Gastroesophageal sphincter (tissue), 4 donors: ENCODE data around the gene SLC4A4. TPM values are rescaled to one million over a fixed set of nuclear protein-coding genes. Genes with fewer than 3 reads are reported as not detected.

ENCODE experiments used
- ATAC-seq: fragments of 150-250 bp; one replicate; pipeline ENCODE4 v1.9.1; 2016; ENCODE audit warnings: mild to moderate bottlenecking, moderate library complexity
- H3K27ac ChIP-seq, 4 donors: fragments of 200-600 bp; sonication (generic) in 3 of 4; 1 replicate in 3 of 4; 2 replicates in 1 of 4; pipeline ENCODE4 v1.5.1; 2016 to 2019
- H3K27me3 ChIP-seq: fragments of 200-600 bp; sonication (generic); one replicate; pipeline ENCODE4 v1.5.1; 2019
- H3K36me3 ChIP-seq, 2 donors: fragments of 200-600 bp; sonication (generic); one replicate each; pipeline ENCODE4 v1.5.1; 2019; ENCODE audit warnings: control low read depth in 1 of 2
- H3K4me1 ChIP-seq, 3 donors: fragments of 200-600 bp; sonication (generic); 1 replicate in 2 of 3; 2 replicates in 1 of 3; pipeline ENCODE4 v1.5.1; 2016 to 2019; ENCODE audit warnings: control low read depth in 2 of 3
- H3K4me3 ChIP-seq, 2 donors: fragments of 200-600 bp; sonication (generic); one replicate each; pipeline ENCODE4 v1.5.1; 2019; ENCODE audit warnings: mild to moderate bottlenecking in 1 of 2, moderate library complexity in 1 of 2
- H3K9me3 ChIP-seq, 3 donors: fragments of 200-600 bp; sonication (generic); one replicate each; pipeline ENCODE4 v1.5.1; 2017 to 2019; ENCODE audit warnings: control low read depth in 2 of 3
- EP300 ChIP-seq: sonication (generic); formaldehyde crosslinking; IDR thresholded peaks from one replicate; pipeline ENCODE4 v1.6.1; 2017; ENCODE audit warnings: antibody characterized with exemption, mild to moderate bottlenecking
- POLR2A ChIP-seq, 2 donors: fragments of 450-650 bp; IDR thresholded peaks; one replicate each; pipeline ENCODE4 v1.6.1; 2017; ENCODE audit warnings: antibody characterized with exemption in 2 of 2, mild to moderate bottlenecking in 2 of 2, moderate library complexity in 1 of 2
- POLR2AphosphoS5 ChIP-seq: sonication (generic); formaldehyde crosslinking; IDR thresholded peaks from one replicate; pipeline ENCODE4 v1.6.1; 2017; ENCODE audit warnings: antibody characterized with exemption
- WGBS, 2 donors: methylation state at CpG; one replicate each; pipeline ENCODE4 v1.1.5; 2018; ENCODE audit warnings: low coverage in 1 of 2; 5-methylcytosine and 5-hydroxymethylcytosine counted together
- total RNA-seq, 4 donors: library from RNA; depleted of rRNA; stranded (reverse); fragments of >200 nt; gene quantifications; one replicate each; pipeline ENCODE4 v1.1.0, GENCODE V29; 2016
- TF ChIP-seq, protein P1 (sequence below), 4 experiments: fragments of 200-600 bp in 2 of 4; fragments of 450-650 bp in 2 of 4; sonication (generic) in 1 of 4; IDR thresholded peaks; one replicate each; pipeline ENCODE4 v1.5.1; 2017 to 2019; ENCODE audit warnings: antibody characterized with exemption in 4 of 4, mild to moderate bottlenecking in 2 of 4, moderate library complexity in 2 of 4

Gene SLC4A4
- total RNA-seq, 4 donors from 2014 or later = 3.2 to 5.5 (median 4.4) TPM

DNA sequence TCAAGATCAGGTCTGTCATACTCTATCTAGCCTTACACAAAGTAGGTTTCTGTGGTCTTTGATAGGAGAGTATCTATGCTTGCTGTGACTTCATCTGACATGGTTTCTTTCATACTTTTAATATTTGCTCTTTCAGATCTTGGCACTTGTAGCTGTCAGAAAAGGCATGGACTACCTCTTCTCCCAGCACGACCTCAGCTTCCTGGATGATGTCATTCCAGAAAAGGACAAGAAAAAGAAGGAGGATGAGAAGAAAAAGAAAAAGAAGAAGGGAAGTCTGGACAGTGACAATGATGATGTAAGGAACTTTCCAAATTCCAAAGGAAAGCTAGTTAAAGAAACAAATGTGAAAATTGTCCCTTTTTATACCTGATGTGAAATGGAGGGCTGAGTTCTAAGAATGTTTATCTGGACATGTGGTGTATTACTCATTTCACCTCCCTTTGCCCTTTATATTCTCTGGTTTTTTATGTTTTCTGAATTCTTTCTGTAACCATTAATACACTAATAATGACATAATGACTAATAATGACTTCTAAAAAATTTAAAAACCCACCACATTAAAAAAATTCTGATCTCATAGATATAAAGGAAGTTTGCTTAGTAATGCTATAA lies 221.2 kb downstream of the SLC4A4 start:
- Histone ChIP-seq H3K36me3 (no peaks in the 10 kb centered on the region), H3K4me3 (no peak overlapping the region), H3K27ac (no peak overlapping the region), H3K9me3 (no peaks in the 10 kb centered on the region), H3K4me1 (no peaks in the 10 kb centered on the region), H3K27me3 (no peaks in the 10 kb centered on the region)
- TF ChIP-seq EP300 = no peak
- no peak for ATAC-seq
- 0% methylated on average over 1 of the region's 1 CpG; no CpG with 5 or more reads in 1 of the 2 donors for WGBS, 2 donors

DNA sequence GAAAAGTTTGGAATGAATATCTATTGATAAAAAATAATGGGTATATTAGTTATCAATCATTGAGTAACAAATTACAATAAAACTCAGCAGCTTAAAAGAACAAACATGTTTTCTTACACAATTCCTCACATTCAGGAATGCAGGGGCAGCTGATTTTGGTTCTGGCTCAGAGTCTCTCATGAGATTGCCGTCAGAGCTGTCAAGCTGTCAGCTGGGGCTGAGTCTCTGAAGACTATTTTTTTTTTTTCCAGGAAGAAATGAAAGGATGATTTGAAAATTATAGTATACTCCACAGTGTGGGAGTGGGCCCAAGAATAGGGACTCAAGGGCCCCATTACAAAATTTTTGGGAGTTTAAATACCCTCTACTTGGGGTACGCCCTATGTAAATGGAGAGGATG lies 226.0 kb downstream of the SLC4A4 start:
- H3K27me3 ChIP-seq = no peaks in the 10 kb centered on the region
- no peaks in the 10 kb centered on the region for H3K36me3 ChIP-seq
- no peak for ATAC-seq
- 90 to 97% methylated on average over 2 of the region's 2 CpGs for WGBS, 2 donors
- no peaks in the 10 kb centered on the region for H3K4me1 ChIP-seq
- TF ChIP-seq EP300 (no peak), POLR2AphosphoS5 (no peak), POLR2A (IDR thresholded peaks at IDR 0.05) (no peak)
- TF ChIP-seq, protein P1, sequence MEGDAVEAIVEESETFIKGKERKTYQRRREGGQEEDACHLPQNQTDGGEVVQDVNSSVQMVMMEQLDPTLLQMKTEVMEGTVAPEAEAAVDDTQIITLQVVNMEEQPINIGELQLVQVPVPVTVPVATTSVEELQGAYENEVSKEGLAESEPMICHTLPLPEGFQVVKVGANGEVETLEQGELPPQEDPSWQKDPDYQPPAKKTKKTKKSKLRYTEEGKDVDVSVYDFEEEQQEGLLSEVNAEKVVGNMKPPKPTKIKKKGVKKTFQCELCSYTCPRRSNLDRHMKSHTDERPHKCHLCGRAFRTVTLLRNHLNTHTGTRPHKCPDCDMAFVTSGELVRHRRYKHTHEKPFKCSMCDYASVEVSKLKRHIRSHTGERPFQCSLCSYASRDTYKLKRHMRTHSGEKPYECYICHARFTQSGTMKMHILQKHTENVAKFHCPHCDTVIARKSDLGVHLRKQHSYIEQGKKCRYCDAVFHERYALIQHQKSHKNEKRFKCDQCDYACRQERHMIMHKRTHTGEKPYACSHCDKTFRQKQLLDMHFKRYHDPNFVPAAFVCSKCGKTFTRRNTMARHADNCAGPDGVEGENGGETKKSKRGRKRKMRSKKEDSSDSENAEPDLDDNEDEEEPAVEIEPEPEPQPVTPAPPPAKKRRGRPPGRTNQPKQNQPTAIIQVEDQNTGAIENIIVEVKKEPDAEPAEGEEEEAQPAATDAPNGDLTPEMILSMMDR (IDR thresholded peaks at IDR 0.05) = no peak
- H3K27ac ChIP-seq = no peak overlapping the region
- no peaks in the 10 kb centered on the region for H3K9me3 ChIP-seq
- H3K4me3 ChIP-seq = no peak overlapping the region

DNA sequence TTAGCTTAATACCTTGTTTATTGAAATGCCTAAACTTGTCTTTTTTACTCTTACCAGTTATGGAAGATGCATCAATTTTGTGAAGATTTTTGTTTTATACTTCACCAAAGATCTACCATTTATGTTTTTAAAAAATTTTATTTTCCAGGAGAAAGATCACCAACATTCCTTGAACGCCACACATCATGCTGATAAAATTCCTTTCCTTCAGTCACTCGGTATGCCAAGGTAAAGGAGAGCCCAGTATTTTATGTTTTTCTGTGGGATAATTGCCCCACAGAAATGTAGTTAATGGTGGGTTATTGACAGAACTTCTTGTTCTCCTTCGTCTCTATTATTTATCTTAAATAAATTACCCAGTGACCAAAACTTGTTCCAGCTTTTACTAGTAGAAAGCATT lies 228.0 kb downstream of the SLC4A4 start:
- TF ChIP-seq POLR2AphosphoS5 = no peak
- TF ChIP-seq POLR2A (IDR thresholded peaks at IDR 0.05) = no peak
- TF ChIP-seq, protein P1 (IDR thresholded peaks at IDR 0.05) = no peak
- TF ChIP-seq EP300 = no peak
- Histone ChIP-seq H3K4me1 (no peaks in the 10 kb centered on the region), H3K27ac (no peak overlapping the region), H3K4me3 (no peak overlapping the region), H3K9me3 (no peaks in the 10 kb centered on the region), H3K27me3 (no peaks in the 10 kb centered on the region), H3K36me3 (no peaks in the 10 kb centered on the region)
- ATAC-seq = no peak
- WGBS, 2 donors = 68 to 85% methylated on average over 3 of the region's 3 CpGs

DNA sequence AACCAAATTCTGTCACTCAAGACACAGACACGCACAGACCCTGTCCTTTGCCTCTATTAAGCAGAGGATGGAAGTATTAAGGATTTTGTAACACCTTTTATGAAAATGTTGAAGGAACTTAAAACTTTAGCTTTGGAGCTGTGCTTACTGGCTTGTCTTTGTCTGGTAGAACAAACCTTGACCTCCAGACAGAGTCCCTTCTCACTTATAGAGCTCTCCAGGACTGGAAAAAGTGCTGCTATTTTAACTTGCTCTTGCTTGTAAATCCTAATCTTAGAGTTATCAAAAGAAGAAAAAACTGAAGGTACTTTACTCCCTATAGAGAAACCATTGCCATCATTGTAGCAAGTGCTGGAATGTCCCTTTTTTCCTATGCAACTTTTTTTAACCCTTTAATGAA lies 229.3 kb downstream of the SLC4A4 start:
- Histone ChIP-seq H3K4me1 (no peaks in the 10 kb centered on the region), H3K27me3 (no peaks in the 10 kb centered on the region), H3K27ac (no peak overlapping the region), H3K36me3 (no peaks in the 10 kb centered on the region), H3K9me3 (no peaks in the 10 kb centered on the region), H3K4me3 (no peak overlapping the region)
- TF ChIP-seq, protein P1 (IDR thresholded peaks at IDR 0.05) = no peak
- TF ChIP-seq POLR2A (IDR thresholded peaks at IDR 0.05) (no peak), POLR2AphosphoS5 (no peak), EP300 (no peak)
- WGBS, 2 donors = 0% methylated on average over 1 of the region's 1 CpG; no CpG with 5 or more reads in 1 of the 2 donors
- no peak for ATAC-seq

DNA sequence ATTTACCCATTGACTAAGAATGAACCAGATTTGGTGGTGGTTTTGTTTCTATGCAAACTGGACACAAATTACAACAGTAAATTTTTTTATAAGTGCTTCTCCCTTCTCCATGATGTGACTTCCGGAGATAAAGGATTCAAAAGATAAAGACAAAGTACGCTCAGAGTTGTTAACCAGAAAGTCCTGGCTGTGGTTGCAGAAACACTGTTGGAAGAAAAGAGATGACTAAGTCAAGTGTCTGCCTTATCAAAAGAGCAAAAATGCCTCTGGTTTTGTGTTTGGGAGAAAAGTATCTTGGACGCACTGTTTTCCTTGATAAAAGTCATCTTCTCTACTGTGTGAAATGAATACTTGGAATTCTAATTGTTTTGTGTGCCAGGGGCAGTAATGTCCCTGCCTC lies 231.7 kb downstream of the SLC4A4 start:
- no peak for ATAC-seq
- H3K4me3 ChIP-seq = no peak overlapping the region
- WGBS, 2 donors = 74 to 80% methylated on average over 3 of the region's 3 CpGs
- H3K36me3 ChIP-seq = no peaks in the 10 kb centered on the region
- H3K4me1 ChIP-seq = no peaks in the 10 kb centered on the region
- H3K27me3 ChIP-seq = no peaks in the 10 kb centered on the region
- TF ChIP-seq EP300 = no peak
- TF ChIP-seq, protein P1 (IDR thresholded peaks at IDR 0.05) = no peak
- H3K27ac ChIP-seq = no peak overlapping the region
- H3K9me3 ChIP-seq = no peaks in the 10 kb centered on the region
